H1 (cell line): Measurements from ENCODE around the gene PIGBOS1. TPM values are rescaled to one million over a fixed set of nuclear protein-coding genes. Genes with fewer than 3 reads are reported as not detected.
A peak's percentile ranks its signal among the peaks of the same experiment; 100 is the strongest.

Experiments used
- CTCF ChIA-PET: fragments of 300-600 bp; sonication (Branson Sonifier 250); formaldehyde crosslinking; loops from one replicate; lab custom pipeline; 2021; ENCODE audit not compliant: partially characterized antibody; lab: Charles Lee
- POLR2A ChIA-PET: fragments of 300-600 bp; sonication (Branson Sonifier 250); formaldehyde crosslinking; loops from one replicate; lab custom pipeline; 2021; ENCODE audit warnings: inconsistent platforms; ENCODE audit not compliant: partially characterized antibody; lab: Charles Lee
- DNase-seq, 2 experiments: peaks; one replicate each; pipeline versions ENCODE4 v3.0.0 to v3.0.0-alpha.2; 2010 to 2022; ENCODE audit warnings: low spot score in 2 of 2, low read depth in 1 of 2, mixed read lengths in 1 of 2
- FAIRE-seq: peaks from 2 replicates; lab custom pipeline; 2011; peaks lifted over from hg19 to GRCh38; lab: Jason Lieb, UNC
- H2AFZ ChIP-seq: 2 replicates; pipeline ENCODE4 v1.8.1; 2012; ENCODE audit warnings: low read length, inconsistent platforms
- H2AK5ac ChIP-seq: 2 replicates; pipeline ENCODE4 v1.6.1; 2013; ENCODE audit warnings: low read depth, low read length
- H2BK120ac ChIP-seq: replicated peaks from 2 replicates; pipeline ENCODE3; 2013; ENCODE audit warnings: low read depth, low read length, inconsistent platforms
- H2BK12ac ChIP-seq: 2 replicates; pipeline ENCODE4 v1.6.1; 2013; ENCODE audit warnings: low read depth, low read length
- H2BK15ac ChIP-seq: 2 replicates; pipeline ENCODE4 v1.6.1; 2013; ENCODE audit warnings: low read length
- H2BK20ac ChIP-seq: 2 replicates; pipeline ENCODE4 v1.6.1; 2013; ENCODE audit warnings: low read length
- H2BK5ac ChIP-seq: 2 replicates; pipeline ENCODE4 v1.6.1; 2013; ENCODE audit warnings: low read depth, low read length
- H3K14ac ChIP-seq: 2 replicates; pipeline ENCODE4 v1.6.1; 2013; ENCODE audit warnings: inconsistent platforms; ENCODE audit not compliant: insufficient read length
- H3K18ac ChIP-seq: 2 replicates; pipeline ENCODE4 v1.6.1; 2013; ENCODE audit warnings: low read length; ENCODE audit errors: extremely low read depth
- H3K23ac ChIP-seq: 2 replicates; pipeline ENCODE4 v1.6.1; 2013; ENCODE audit warnings: inconsistent platforms; ENCODE audit not compliant: insufficient read length
- H3K23me2 ChIP-seq: 2 replicates; pipeline ENCODE4 v1.6.1; 2013; ENCODE audit warnings: low read depth, low read length
- H3K27ac ChIP-seq: 2 replicates; pipeline ENCODE4 v1.6.1; 2011; ENCODE audit warnings: low read depth, low read length, inconsistent platforms
- H3K27me3 ChIP-seq, 4 experiments: replicated peaks in 1 of 4; 1 replicate in 1 of 4; 2 replicates in 3 of 4; pipeline versions ENCODE4 v1.6.1 to v1.8.1; 2011 to 2013; ENCODE audit warnings: low read length in 3 of 4, mild to moderate bottlenecking in 3 of 4, inconsistent platforms in 2 of 4, mixed read lengths in 2 of 4, moderate library complexity in 1 of 4; ENCODE audit not compliant: control insufficient read depth in 3 of 4, insufficient read depth in 3 of 4; ENCODE audit errors: extremely low read depth in 1 of 4
- H3K36me3 ChIP-seq, 4 experiments: 2 replicates each; pipeline versions ENCODE4 v1.6.1 to v1.8.1; 2011 to 2013; ENCODE audit warnings: mild to moderate bottlenecking in 4 of 4, low read length in 3 of 4, moderate library complexity in 2 of 4, control low read depth in 1 of 4, inconsistent platforms in 1 of 4; ENCODE audit not compliant: insufficient read depth in 4 of 4, control insufficient read depth in 2 of 4
- H3K4ac ChIP-seq: replicated peaks from 2 replicates; pipeline ENCODE3; 2013; ENCODE audit warnings: low read length, low read depth, mixed read lengths, inconsistent platforms; ENCODE audit not compliant: insufficient read length
- H3K4me1 ChIP-seq, 4 experiments: replicated peaks in 1 of 4; 1 replicate in 1 of 4; 2 replicates in 3 of 4; pipeline versions ENCODE4 v1.6.1 to v1.8.1; 2011 to 2013; ENCODE audit warnings: low read length in 3 of 4, inconsistent platforms in 2 of 4, mixed read lengths in 1 of 4; ENCODE audit not compliant: insufficient read depth in 4 of 4, control insufficient read depth in 3 of 4
- H3K4me2 ChIP-seq, 2 experiments: 2 replicates each; pipeline versions ENCODE4 v1.6.1 to v1.8.1; 2011 to 2013; ENCODE audit warnings: low read depth in 2 of 2, low read length in 2 of 2, control low read depth in 1 of 2, inconsistent platforms in 1 of 2, mild to moderate bottlenecking in 1 of 2; ENCODE audit not compliant: insufficient read depth in 1 of 2
- H3K4me3 ChIP-seq, 4 experiments: fragments of 200-600, 300-600 bp in 1 of 4; sonication (generic), shearing (Covaris generic), sonication (Bioruptor Twin) in 1 of 4; 2 replicates each; pipeline versions ENCODE4 v1.5.1 to v1.8.1; 2011 to 2016; ENCODE audit warnings: low read length in 4 of 4, low read depth in 3 of 4, control low read depth in 2 of 4, inconsistent platforms in 2 of 4, mild to moderate bottlenecking in 2 of 4, mixed read lengths in 1 of 4, moderate library complexity in 1 of 4; ENCODE audit not compliant: insufficient read depth in 2 of 4; ENCODE audit errors: extremely low read depth in 1 of 4
- H3K56ac ChIP-seq: replicated peaks from 2 replicates; pipeline ENCODE3; 2013; ENCODE audit warnings: low read depth, mild to moderate bottlenecking, mixed read lengths, low read length, inconsistent platforms; ENCODE audit not compliant: insufficient read length
- H3K79me1 ChIP-seq: 2 replicates; pipeline ENCODE4 v1.6.1; 2013; ENCODE audit warnings: low read depth, low read length, control low read depth
- H3K79me2 ChIP-seq, 2 experiments: 2 replicates each; pipeline versions ENCODE4 v1.6.1 to v1.8.1; 2012 to 2013; ENCODE audit warnings: low read length in 2 of 2, mild to moderate bottlenecking in 2 of 2, inconsistent platforms in 1 of 2; ENCODE audit not compliant: insufficient read depth in 2 of 2, control insufficient read depth in 1 of 2
- H3K9ac ChIP-seq, 4 experiments: replicated peaks in 1 of 4; 1 replicate in 1 of 4; 2 replicates in 3 of 4; pipeline versions ENCODE4 v1.6.1 to v1.8.1; 2011 to 2013; ENCODE audit warnings: low read depth in 3 of 4, low read length in 3 of 4, control low read depth in 2 of 4, mild to moderate bottlenecking in 2 of 4, moderate library complexity in 2 of 4, inconsistent platforms in 1 of 4; ENCODE audit errors: extremely low read depth in 1 of 4
- H3K9me3 ChIP-seq, 2 experiments: 2 replicates each; pipeline versions ENCODE4 v1.6.1 to v1.8.1; 2012 to 2013; ENCODE audit warnings: mild to moderate bottlenecking in 2 of 2, moderate library complexity in 2 of 2, control low read depth in 1 of 2, inconsistent platforms in 1 of 2, low read depth in 1 of 2, low read length in 1 of 2, mixed read lengths in 1 of 2; ENCODE audit not compliant: insufficient read depth in 2 of 2
- H4K20me1 ChIP-seq, 2 experiments: replicated peaks in 1 of 2; 2 replicates each; pipeline versions ENCODE3 to v1.8.1; 2011 to 2013; ENCODE audit warnings: inconsistent platforms in 2 of 2, low read length in 2 of 2, mild to moderate bottlenecking in 1 of 2; ENCODE audit not compliant: insufficient read depth in 2 of 2, control insufficient read depth in 1 of 2
- H4K5ac ChIP-seq: 2 replicates; pipeline ENCODE4 v1.6.1; 2013; ENCODE audit warnings: low read length, low read depth, mixed read lengths, inconsistent platforms; ENCODE audit not compliant: insufficient read length
- H4K8ac ChIP-seq: 2 replicates; pipeline ENCODE4 v1.8.0; 2013; ENCODE audit warnings: mild to moderate bottlenecking, moderate library complexity, low read length, inconsistent platforms; ENCODE audit not compliant: insufficient read depth; ENCODE audit errors: extremely low read depth
- H4K91ac ChIP-seq: replicated peaks from 2 replicates; pipeline ENCODE3; 2013; ENCODE audit warnings: low read length, mixed read lengths, inconsistent platforms; ENCODE audit not compliant: insufficient read length
- ATF2 ChIP-seq: IDR thresholded peaks from 2 replicates; pipeline ENCODE4 v1.6.1; 2012; ENCODE audit warnings: low read length, inconsistent platforms
- CEBPB ChIP-seq: IDR thresholded peaks from 2 replicates; pipeline ENCODE4 v1.6.1; 2012; ENCODE audit warnings: low read depth, low read length
- CTBP2 ChIP-seq: IDR thresholded peaks from 2 replicates; pipeline ENCODE4 v1.7.0; 2011; ENCODE audit warnings: borderline replicate concordance, mild to moderate bottlenecking, moderate library complexity, mixed read lengths, low read length; ENCODE audit not compliant: insufficient read depth, insufficient read length
- E2F6 ChIP-seq: IDR thresholded peaks from 2 replicates; pipeline ENCODE4 v1.6.1; 2012; ENCODE audit warnings: inconsistent platforms
- KDM1A ChIP-seq: fragments of 200-600, 300-600 bp; sonication (generic); IDR thresholded peaks from 2 replicates; pipeline ENCODE4 v1.7.1; 2016; ENCODE audit warnings: mild to moderate bottlenecking, low read length, borderline replicate concordance
- NRF1 ChIP-seq: IDR thresholded peaks from 2 replicates; pipeline ENCODE4 v1.6.1; 2011; ENCODE audit warnings: mild to moderate bottlenecking, low read depth, low read length, improper control_type of control experiment
- SUZ12 ChIP-seq: fragments of 200-600 bp; sonication (generic); IDR thresholded peaks from 2 replicates; pipeline ENCODE4 v1.6.1; 2012; ENCODE audit warnings: mild to moderate bottlenecking, inconsistent platforms, low read length, moderate library complexity, mixed read lengths
- TEAD4 ChIP-seq: IDR thresholded peaks from 2 replicates; pipeline ENCODE4 v1.6.1; 2012; ENCODE audit warnings: low read depth, low read length, inconsistent platforms, mixed read lengths
- WGBS, 2 experiments: shearing (Covaris generic) in 1 of 2; methylation state at CpG; one replicate each; pipeline versions ENCODE4 v1.1.6 to v1.1.7; 2013 to 2015; ENCODE audit warnings: low lambda C conversion rate in 2 of 2, mixed read lengths in 2 of 2, inconsistent platforms in 1 of 2, low coverage in 1 of 2, missing lambda C conversion rate in 1 of 2; ENCODE audit not compliant: insufficient replicate concordance in 2 of 2, insufficient coverage in 1 of 2, insufficient read length in 1 of 2; ENCODE audit errors: extremely low coverage in 1 of 2, missing lambda C conversion rate in 1 of 2; 5-methylcytosine and 5-hydroxymethylcytosine counted together
- polyA plus RNA-seq, 7 experiments: library from polyadenylated mRNA; depleted of rRNA in 3 of 7; stranded (reverse) in 5 of 7; unstranded in 2 of 7; fragments of >200 nt in 5 of 7; fragments of 200-250 nt in 2 of 7; gene quantifications; 1 replicate in 5 of 7; 2 replicates in 1 of 7; 4 replicates in 1 of 7; pipeline versions ENCODE4 v1.2.1 to v1.2.3, GENCODE V29; 2011 to 2013; ENCODE audit warnings: missing spikeins in 2 of 7, mixed read lengths in 2 of 7
- total RNA-seq: library from RNA; stranded (reverse); fragmentation: NEBNext Ultra II Directional; extraction: Animal tissue kit (Norgen Biotek cat#: 25700); gene quantifications from 2 replicates; pipeline ENCODE4 v1.2.1, GENCODE V29; 2021

The PIGBOS1 gene
- total and polyA plus RNA-seq, 2 of the 8 experiments (the other 6 are each of a cell fraction or from before 2014, with no cell fraction given): 7.8 to 16.7 TPM

- Histone ChIP-seq H2BK15ac (0 out of 2 replicates have a peak within 1 kb of the TSS, but pooled peaks have one; percentile 1), H4K20me1 (peaks cover 0 to 2% of the 10 kb centered on the region in 2 experiments), H2AFZ (peak within 1 kb of the TSS; percentile 84), H4K91ac (no peak within 1 kb of the TSS), H3K79me2 (no peaks in the 10 kb centered on the region), H3K4me2 (peak within 1 kb of the TSS; percentile 64 to 95), H2BK20ac (no peak within 1 kb of the TSS), H4K5ac (no peak within 1 kb of the TSS), H3K14ac (no peak within 1 kb of the TSS), H3K23me2 (peaks cover 10% of the 10 kb centered on the region), H3K9me3 (no peaks in the 10 kb centered on the region), H2BK120ac (no peak within 1 kb of the TSS), H2AK5ac (no peak within 1 kb of the TSS), H3K18ac (no peak within 1 kb of the TSS; the same call in 1 of the 2 replicates), H3K4me3 (peak within 1 kb of the TSS; percentile 39 to 87 (median 80)), H3K79me1 (no peaks in the 10 kb centered on the region), H3K36me3 (no peaks in the 10 kb centered on the region), H3K56ac (peak within 1 kb of the TSS; percentile 19), H3K9ac (peak within 1 kb of the TSS; percentile 39 to 62 (median 54)), H4K8ac (peak within 1 kb of the TSS; percentile 57), H3K27me3 (peaks cover 0 to 4% (median 2%) of the 10 kb centered on the region in 4 experiments; a peak in 2 of 7 replicates), H2BK12ac (no peak within 1 kb of the TSS), H3K4ac (no peak within 1 kb of the TSS), H3K23ac (no peak within 1 kb of the TSS), H3K27ac (no peak within 1 kb of the TSS), H3K4me1 (peaks cover 0 to 5% (median 2%) of the 10 kb centered on the region in 4 experiments; a peak in 1 of 7 replicates), H2BK5ac (no peak within 1 kb of the TSS)
- peak in 1 of 2 experiments; percentile 82 for DNase-seq
- ChIA-PET POLR2A (interaction anchor here (1.0 to 1.1 kb wide), 2 partner anchors 29 to 93 kb away, joined by 3 read pairs; partner anchors contain the start of genes PIGB, PIGBOS1 and RSL24D1), CTCF (interaction anchor here (0.8 to 2.2 kb wide), 8 partner anchors 10 to 149 kb away, joined by 3 to 30 read pairs (median 4); no protein-coding TSS in a partner anchor)
- FAIRE-seq: no peak
- 1% methylated on average over 59 of the region's 69 CpGs; no CpG with 5 or more reads in 1 of the 2 experiments for WGBS, 2 experiments
- TF ChIP-seq TEAD4: no peak
- peak; percentile 48; the same call in 1 of the 2 replicates for TF ChIP-seq E2F6
- no peak for TF ChIP-seq ATF2
- TF ChIP-seq NRF1: no peak
- TF ChIP-seq CEBPB: no peak
- TF ChIP-seq KDM1A: no peak
- 0 out of 2 replicates have a peak, but pooled peaks have one; percentile 12 for TF ChIP-seq SUZ12
- peak; percentile 25 for TF ChIP-seq CTBP2
Observed at GRCh38 chr15:55289746-55290527, 29.0 kb downstream of the PIGBOS1 start, which contains the start of gene RAB27A. RAB27A (minus strand) TSS chr15:55289813; CDS start chr15:55234934, 54,879 bp downstream.
